ENCODE measurements around the gene PDHX.

PDHX gene

DNA sequence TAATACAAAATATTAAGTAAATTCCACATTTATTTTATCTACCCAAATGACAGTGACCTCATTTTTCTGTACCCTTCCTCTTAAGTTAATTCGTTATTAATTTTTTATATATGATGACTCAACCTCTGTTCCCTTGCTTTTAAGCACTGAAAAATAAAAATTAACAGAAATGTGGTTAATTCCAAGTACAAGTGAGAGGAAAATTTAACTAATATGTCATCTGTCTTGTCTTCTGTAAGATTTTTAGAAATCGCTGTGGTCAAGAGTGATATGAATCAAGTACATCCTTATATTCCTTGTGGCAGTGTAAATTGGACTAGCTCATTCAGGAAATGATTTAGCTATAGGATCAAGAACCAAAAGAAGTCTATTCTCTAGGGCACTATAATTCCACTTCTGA lies 74.5 kb downstream of the PDHX start:
- DNase-seq (ENCODE audit: low read depth): no peak

DNA sequence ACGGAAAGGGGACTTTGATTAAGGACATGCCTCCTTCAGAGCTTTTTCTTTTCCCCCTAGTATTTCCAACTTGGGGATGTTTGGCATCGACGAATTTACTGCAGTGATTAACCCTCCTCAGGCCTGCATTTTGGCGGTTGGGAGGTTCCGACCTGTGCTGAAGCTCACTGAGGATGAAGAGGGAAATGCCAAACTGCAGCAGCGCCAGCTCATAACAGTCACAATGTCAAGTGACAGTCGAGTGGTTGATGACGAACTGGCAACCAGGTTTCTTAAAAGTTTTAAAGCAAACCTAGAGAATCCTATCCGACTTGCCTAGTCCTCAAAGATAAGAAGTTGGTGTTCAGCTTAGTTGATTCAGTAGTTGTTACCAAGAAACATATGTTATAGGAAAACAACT lies 78.4 kb downstream of the PDHX start:
- no peak for DNase-seq (ENCODE audit: low read depth)

DNA sequence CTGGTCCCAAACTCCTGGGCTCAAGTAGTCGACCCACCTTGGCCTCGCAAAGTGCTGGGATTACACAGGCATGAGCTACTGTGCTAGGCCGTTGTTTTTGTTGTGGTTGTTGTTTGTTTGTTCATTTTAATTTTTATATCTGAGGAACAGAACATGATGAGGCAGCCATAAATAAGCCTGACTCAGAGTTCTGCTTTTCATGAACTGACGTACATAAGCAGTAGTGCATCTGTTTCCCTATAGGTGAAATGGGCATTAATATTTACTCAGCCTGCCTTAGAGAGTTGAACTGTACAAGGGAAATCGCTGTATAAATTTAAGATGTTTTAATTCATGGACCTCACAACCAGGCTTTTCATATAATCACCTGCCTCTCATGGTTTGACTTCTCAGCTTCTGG lies 80.5 kb downstream of the PDHX start:
- DNase-seq (ENCODE audit: low read depth): no peak

- DNase-seq (ENCODE audit: low read depth): no peak
Measured at GRCh38 chr11:34997952-34998528, 81.6 kb downstream of the PDHX start.

DNA sequence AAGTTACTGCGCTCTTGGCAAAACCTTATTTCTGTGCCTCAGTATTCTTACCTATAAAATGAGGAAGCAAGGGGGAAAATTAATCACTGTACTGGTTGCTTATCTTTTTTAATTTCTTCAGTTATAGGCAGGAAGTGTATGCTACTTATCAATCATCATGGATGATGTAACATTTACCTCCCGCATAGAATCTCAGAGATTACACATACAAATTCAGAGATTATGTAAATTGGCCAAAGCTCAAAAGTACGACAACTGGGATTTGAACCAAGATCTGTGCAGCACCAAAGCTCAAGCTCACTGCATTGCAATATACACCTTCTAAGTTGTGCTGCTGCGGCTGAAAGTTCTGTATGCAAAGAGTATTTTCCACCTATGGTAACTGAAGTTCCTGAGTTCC lies 83.0 kb downstream of the PDHX start:
- no peak for DNase-seq (ENCODE audit: low read depth)

DNA sequence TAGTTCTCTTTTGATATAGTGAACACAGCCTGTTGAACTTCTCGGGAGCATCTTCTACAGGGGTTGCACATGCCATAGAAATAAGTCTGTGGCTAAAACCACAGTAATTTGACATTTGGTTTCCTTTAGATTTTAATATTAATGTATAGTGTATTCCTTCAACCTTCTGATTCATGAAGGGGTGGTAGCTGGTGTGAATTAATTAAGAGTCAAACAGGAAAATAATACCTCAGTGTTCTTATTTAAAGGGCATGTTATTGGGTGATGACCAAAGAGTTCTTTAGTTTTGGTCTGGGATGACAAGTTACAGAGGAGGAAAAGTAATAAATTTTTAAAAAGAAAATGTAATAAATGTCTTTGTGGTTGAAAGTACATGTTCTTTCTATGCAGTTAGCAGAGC lies 86.8 kb downstream of the PDHX start:
- DNase-seq (ENCODE audit: low read depth): no peak

DNA sequence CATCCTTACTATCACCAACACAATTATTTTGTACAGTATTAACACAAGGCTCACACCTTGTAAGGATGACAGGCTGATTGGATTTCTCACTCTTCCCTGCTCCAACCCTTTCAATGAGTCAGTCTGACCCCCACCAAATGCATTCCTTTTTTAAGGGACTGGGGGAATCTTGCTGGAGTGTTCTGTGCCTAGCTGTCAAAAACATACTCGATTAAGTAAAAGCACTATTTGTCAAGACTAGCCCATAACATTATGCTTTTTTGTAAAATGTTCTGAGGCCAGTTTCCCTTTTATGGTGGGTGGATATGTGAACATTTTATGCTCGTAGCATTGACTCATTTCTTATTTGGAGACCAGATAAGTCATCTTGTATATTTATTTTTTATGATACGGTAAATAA lies 87.2 kb downstream of the PDHX start:
- DNase-seq (ENCODE audit: low read depth): no peak

GRCh38 chr11:35005141-35005780 lies 88.8 kb downstream of the PDHX start:
- DNase-seq (ENCODE audit: low read depth): no peak

DNA sequence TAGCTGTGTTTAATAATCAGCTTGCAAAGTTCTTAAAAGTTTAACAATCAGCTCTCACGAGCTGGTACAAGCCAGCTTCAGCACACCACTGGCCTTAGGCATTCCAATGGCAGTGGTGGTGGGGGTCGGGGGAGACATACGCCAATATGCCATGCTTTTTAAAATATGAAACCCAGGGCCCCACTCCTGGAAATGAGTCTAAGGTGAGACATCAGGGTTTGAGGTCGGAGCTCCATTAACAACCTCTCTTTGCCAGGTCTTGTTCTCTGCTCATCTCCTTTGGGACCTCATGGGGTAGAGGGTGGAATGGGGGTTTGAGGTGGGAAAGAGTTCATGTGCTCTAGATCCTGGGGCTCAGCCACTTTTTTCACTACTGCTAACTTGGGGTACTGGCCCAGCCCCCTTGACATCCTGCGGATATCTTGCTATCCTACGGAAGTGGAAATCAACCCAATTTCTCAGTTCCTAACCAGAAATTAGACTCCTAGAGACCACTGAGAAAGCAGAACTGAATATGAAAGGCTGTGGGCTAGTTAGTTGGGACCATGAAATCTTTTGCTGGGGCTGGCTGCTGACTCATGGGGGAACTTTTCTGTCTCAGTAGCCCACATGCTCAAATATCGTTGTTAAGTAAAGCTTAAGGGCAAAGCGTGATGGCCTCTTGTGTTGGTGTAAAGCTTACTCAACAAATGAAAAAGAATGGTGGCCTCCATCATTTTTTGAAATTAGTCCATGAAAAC lies 90.1 kb downstream of the PDHX start:
- DNase-seq (ENCODE audit: low read depth): no peak

GRCh38 chr11:35007277-35007676 lies 90.9 kb downstream of the PDHX start:
- DNase-seq (ENCODE audit: low read depth): no peak

DNA sequence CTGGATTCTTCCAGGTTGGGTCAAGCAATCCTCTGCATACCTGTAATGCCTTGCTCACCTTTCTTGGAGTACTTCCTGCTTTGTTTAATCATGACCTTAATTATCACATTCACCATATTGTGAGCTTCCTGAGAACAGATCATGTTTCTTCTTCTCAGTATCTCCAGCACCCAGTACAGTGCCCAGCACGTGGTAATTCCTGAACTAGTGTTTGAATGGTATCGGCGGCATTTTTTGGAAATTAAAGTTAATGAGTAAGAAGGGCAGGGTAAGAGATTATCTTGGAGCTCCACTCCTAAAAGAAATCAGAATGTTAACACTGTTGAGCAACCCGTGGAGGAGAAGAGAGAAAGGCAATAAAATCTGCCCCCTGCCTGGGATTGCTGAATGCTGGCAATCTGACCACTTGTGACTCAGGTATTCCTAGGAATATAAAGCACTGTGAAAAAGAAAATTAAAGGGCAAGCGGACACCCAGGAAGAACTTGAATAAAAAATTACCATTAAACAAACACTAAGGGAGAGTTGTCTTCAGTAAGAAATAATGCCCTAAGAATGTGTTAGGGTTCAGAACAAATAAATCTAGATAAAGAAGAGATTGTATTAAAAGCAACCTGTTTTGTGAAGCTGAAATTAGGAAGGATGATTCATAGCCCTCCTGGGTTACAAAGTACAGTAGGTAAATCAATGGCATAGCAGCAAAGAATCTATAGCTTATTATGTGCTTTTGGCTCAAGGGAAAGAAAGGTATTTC lies 92.9 kb downstream of the PDHX start:
- peak; percentile 86 for DNase-seq (ENCODE audit: low read depth)

GRCh38 chr11:35009944-35010342 lies 93.5 kb downstream of the PDHX start:
- no peak for DNase-seq (ENCODE audit: low read depth)

DNA sequence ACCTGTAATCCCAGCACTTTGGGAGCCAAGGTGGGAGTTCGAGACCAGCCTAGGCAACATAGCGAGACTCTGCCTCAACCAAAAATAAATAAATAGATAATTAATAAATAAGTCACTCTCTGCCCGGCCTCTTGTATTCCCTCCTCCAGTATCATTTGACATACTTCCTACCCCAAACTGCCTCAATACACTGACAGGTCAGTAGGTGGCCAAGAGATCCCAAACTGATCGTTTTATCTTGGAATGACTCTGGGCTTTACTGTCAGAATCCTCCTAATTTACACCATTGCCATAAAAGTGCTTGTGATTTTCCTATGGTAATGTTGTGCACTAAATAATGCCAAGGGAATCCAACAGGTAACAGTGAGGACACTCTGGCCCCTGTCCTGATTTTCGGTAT lies 94.2 kb downstream of the PDHX start:
- DNase-seq (ENCODE audit: low read depth): no peak

DNA sequence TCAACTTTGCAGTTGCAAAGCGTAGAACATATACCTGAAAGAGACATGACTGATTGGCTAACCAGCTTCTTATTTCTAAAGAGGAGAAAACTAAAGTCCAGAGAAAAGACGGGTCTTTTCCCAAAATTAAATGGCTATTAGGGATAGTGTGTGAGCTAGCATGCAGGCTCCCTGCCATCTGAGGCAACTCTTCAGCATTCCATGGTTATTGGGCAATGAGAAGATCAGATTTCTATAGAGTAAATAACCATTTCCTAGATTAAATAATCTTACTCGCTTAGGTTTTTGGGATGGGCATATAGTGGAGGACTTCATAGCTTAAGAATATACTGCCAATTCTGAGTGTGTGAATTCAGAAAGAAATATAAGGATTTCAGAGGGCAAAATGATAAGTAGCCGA lies 95.0 kb downstream of the PDHX start:
- no peak for DNase-seq (ENCODE audit: low read depth)

DNA sequence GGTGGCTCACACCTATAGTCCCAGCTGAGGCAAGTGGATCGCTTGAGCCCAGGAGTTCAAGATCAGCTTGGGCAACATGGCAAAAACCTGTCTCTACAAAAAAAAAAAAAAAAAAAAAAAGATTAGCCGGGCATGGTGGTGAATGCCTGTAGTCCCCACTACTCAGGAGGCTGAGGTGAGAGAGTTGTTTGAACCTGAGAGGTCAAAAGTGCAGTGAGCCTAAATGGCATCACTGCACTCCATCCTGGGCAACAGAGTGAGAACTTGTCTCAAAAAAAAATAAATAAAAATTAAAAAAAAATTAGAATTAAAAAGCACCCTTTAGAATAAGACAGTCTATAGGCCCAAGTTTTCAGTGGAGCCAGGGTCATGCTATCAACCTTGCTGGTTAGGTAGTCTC lies 95.5 kb downstream of the PDHX start:
- no peak for DNase-seq (ENCODE audit: low read depth)

DNA sequence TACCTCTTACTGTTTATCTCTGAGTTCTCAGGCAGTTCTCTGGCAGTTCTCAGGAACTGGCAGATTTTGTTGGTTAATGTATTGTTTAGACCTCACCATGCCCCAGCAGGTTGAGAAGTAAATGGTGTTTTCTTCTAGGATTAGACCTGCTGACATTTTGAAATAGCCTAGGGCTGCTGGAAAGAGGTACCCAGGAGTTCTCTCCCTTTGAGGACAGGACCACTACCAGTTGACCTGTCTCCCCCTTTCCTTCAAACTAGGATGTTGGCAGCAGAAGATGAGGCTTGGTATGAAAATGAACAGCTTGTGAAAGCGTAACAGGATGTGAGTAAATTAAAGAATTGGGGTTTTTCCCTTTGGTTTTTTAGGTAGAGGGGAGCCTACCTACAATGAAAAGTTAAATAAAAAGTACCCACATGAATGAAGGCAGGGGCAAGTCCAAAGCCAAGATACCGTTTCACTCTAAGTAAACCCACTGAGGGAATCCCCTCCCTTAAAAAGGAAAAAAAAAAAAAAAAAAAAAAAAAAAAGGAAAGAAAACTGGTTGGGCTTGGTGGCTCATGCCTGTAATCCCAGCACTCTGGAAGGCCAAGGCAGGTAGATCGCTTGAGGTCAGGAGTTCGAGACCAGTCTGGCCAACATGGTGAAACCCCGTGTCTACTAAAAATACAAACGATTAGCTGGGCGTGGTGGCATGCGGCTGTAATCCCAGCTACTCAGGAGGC lies 96.2 kb downstream of the PDHX start:
- DNase-seq (ENCODE audit: low read depth): no peak

DNA sequence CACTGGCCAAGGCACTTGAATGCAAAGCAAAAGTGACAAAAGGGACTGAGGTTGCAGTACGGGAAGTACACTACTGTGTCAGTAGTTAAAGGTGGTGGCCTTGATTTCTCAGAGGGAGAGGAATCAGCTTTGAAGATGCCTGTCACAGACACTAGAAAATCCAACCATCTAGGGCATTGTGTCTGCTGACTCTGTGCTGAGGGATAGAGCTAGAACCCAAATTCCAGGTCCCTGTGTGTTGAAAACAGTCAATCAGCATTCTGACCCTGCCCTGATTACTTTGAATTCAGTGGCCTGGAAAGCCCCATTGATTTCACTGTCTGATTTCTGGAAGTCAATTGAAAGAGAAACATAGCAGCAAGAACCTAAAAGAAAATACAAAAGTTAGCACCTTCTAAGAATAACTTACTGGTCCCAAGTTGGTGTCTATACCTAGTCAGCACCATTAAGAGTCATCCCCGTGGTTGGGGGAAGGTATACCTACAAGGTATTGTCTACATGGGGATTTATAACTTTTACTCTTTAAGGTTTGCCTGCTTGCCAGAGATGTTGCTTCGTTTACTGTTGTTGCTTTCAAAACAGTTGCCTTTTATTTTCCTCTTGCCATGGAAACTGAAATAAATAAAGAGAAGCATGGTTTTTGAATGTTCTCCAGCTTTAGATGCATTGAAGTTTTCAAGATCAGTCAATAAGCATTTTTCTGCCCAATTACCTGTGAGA lies 97.3 kb downstream of the PDHX start:
- no peak for DNase-seq (ENCODE audit: low read depth)

GRCh38 chr11:35014346-35014745 lies 97.9 kb downstream of the PDHX start:
- DNase-seq (ENCODE audit: low read depth): peak; percentile 90

- no peak for DNase-seq (ENCODE audit: low read depth)
Measured at GRCh38 chr11:35015621-35016387, 99.4 kb downstream of the PDHX start.

- DNase-seq (ENCODE audit: low read depth): no peak
Measured at GRCh38 chr11:35016916-35017315, 100.5 kb downstream of the PDHX start.
